CD4-positive, alpha-beta T cell treated with Interleukin-1 beta for 1 hour (primary cell): ENCODE results near the gene KRTAP17-1.
A peak's percentile ranks its signal among the peaks of the same experiment; 100 is the strongest.
"Not testable (repeated sequence)": the region's sequence is repeated elsewhere in the genome, so short reads cannot be mapped to it uniquely, and the experiment has no call there.

Experiments
- DNase-seq, 2 donors: peaks; one replicate each; pipeline ENCODE4 v3.0.0-alpha.2; 2020 to 2022

The KRTAP17-1 gene, protein sequence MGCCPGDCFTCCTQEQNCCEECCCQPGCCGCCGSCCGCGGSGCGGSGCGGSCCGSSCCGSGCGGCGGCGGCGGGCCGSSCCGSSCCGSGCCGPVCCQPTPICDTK

DNA sequence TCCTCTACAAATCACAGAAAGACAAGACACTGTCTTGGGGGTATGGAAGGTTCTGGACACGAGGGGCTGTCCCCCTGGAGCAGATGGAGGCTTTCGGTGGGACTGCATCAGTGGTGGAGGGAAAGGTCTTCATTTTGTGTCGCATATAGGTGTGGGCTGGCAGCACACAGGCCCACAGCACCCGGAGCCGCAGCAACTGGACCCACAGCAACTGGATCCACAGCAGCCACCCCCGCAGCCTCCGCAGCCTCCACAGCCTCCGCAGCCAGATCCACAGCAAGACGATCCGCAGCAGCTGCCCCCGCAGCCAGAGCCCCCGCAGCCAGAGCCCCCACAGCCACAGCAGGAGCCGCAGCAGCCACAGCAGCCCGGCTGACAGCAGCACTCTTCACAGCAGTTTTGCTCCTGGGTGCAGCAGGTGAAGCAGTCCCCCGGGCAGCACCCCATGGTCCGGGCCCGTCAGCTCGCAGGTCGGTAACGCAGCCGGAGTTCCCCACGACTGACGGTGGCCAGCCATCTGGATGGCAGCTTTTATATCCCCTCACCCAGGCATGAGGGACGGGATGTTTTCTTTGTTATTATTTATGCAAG is at the start of gene KRTAP17-1:
KRTAP17-1 (minus strand) TSS at position 507 of the 591 bp plus-strand sequence; CDS start at position 447, 60 bp downstream.
- no peak for DNase-seq

DNA sequence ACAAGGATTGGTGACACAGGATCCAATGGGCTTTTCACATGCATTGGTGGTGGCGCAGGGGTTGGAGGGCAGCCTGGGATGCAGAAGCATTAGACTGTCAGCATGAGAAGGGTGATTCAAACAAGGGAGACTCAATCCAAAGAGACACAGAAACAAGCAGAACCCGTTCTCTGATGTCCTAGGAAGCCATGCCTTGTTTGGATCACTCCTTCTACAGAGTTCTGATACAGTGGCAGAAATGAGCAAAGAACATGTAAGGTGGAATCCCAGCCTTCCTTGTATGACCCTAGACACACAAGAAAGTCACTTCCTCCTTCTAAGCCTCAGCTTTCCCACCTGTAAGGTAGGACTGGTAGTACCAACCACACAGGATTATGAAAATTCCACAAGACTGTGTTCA is 48.4 kb upstream of the KRTAP17-1 start:
- DNase-seq, result no peak

DNA sequence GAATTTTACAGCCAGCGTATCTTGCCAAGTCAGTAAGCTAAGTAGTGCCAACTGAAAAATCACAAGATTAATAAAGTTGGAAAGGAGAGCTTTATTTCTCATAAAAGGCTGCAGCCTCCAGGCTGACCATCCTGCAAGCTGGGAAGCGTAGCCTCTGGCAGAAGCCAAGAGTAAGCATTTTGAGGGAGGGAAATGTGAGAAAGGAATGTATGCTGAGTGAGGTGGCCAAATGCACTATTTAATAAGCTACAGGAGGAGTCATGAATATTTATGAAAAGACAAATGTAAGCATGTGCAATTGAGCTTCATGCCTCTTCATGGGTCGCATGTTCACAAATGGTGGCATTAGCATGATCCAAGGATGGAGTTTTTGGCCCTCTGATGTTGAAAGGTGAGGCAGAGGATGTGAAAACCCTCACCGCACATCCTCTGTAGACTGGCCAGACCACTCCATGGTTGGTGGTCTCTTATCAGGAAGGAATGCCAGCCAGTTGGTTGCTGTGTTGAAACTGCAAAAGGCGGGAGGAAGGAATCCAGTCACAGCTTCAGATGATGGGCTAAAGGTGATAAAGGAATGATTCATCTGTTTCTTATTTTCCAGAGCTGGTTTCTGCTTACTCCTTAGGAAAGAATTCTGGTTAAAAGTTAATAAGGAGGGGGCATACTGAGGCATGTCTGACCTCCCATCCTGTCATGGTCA is 44.9 kb upstream of the KRTAP17-1 start:
- DNase-seq, result no peak

DNA sequence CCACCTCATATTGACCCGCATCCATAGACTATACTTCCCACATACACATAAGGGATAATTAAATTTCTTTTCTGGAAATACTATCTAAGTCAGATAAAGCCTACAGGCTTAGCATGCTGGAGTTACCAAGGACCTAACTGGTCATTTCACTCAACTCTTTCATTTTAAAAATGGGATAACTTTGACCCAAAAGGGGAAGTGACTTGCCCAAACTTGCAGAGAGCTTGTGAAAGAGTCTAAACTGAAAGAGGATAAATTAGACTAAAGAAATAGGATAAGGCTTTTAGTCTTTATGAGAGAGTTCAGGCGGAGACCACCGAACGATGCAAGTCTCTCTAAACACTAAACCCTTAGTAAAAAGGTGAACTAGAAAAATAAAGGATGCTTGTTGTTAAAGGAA is 39.0 kb upstream of the KRTAP17-1 start:
- DNase-seq, result no peak

DNA sequence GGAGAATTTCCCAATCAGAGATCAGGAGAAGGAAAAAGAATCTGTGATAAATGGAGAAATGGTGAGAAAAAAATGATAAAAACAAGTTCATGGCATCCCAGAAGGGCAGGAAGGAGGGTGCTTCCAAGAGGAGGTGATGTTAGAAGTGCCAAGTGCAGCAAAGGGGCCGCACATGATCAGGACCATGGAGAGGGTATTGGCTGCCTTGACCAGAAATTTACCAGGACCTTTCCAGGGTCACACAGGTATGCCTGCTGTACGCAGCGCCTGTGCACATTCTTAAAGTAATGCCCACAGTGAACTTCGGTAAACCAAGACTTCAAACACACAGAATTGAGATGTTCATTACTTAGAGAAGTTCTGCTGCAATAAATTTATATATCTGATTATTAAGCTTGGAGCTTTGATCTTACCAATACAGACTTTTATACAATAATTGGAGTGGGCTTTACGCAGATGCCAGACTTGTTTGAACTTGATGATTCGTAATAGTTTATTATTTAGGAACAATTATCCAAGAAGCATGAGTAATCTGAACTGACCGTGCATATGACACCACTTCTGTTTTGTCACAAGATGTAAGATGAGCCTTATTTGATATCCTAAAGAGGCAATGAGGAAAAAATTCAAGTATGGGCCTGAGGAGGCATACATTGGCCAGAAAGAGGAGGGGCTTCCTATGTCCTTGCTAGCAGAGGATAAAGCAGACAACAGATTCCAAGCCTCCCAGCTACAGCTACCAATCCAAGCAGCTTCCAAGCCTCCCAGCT is 37.3 kb upstream of the KRTAP17-1 start:
- no peak for DNase-seq

DNA sequence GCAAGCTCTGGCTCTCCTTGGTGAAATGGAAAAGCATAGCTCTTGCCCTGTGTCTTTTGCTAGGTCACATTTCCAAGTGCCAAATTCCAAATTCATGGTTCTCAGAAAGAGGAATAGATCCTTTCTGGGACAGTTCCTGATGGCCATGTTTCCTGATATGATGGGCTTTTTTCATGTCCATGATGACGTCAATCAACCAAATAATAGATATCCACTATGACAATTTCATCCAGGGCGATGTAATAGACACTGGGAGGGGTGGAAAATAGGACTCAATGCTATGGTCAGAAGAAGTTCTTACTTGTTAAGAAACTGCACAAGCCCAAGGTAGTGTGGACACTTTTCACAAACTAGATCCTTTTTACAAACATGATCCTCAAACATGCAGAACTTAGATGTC is 35.7 kb upstream of the KRTAP17-1 start:
- no peak for DNase-seq

DNA sequence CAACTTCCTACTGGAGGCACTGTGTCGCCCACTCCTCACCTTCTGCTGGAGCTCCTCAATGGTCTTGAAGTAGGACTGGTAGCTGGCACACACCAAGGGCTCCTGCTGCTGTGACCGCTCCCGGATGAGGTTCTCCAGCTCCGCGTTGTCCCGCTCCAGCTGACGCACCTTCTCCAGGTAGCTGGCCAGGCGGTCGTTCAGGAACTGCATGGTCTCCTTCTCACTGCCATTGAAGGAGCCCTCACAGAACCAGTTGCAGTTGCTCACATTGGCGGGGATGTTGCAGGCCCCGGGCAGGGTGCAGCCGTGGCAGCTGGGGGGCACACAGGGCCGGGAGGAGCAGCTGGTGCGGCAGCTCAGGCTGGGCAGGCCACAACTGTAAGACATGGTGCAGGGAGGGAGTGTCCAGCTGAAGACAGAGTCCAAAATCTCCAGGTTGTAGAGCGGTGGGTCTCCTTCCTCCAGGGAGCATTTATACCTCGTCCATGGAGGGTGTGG is 34.9 kb upstream of the KRTAP17-1 start, which contains the start of gene KRT33A:
KRT33A (minus strand) TSS at position 448 of the 498 bp plus-strand sequence; CDS start at position 387, 61 bp downstream.
- not testable (repeated sequence) for DNase-seq

DNA sequence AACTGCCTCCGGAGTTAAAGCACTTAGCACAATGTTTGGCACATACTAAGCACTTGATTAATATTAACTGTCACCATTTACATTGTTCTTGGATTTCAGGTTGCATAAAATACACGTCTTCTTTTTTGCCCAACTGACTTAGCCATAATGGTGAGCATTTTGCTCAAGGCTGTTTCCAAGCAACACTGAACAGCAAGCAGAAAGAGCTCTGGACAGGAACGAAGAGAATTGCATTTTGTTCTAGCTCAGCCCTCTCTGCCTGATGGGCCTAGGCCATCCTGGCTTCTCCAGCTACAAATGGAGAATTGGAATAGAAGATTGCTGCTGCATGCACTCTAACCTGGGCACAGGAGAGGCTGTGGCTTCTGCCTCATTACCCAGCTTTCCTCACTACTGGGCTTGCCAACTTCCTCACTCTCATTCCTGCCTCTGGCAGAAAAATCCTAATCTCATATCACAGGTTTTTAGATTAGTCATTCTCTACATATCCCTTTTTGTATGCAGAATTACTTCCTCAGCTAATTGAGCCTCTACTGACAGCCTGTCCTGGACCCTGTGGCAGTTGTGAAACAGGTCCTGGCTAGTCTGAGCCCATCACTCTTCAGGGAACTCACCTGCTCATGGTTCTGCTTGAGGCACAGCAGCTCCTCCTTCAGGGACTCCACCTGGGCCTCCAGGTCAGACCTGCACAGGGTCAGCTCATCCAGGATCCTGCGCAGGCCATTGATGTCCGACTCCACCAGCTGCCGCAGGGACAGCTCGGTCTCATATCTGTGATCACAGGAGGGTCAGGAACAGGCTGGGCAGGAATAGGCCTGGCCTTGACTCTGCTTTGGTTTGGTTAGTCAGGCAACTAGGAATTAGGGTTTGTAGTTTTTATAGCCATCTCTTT is 32.6 kb upstream of the KRTAP17-1 start:
- no peak for DNase-seq

DNA sequence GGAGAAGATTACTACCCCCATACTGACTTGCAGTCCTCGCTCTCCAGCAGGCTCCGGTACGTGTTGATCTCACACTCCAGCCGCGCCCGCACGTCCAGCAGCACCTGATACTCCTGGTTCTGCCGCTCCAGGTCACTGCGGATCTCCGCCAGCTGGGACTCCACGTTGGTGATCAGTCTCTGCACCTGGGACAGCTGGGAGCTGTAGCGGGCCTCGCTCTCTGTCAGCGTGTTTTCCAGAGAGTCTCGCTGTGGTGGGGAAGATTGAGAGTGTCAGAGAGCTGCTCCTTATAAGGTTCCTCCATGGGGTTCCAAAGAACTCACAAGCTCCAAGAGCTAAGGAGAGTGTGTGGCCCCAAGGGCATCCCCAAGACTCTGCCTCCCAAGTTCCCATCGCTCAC is 30.9 kb upstream of the KRTAP17-1 start:
- DNase-seq, result not testable (repeated sequence)

DNA sequence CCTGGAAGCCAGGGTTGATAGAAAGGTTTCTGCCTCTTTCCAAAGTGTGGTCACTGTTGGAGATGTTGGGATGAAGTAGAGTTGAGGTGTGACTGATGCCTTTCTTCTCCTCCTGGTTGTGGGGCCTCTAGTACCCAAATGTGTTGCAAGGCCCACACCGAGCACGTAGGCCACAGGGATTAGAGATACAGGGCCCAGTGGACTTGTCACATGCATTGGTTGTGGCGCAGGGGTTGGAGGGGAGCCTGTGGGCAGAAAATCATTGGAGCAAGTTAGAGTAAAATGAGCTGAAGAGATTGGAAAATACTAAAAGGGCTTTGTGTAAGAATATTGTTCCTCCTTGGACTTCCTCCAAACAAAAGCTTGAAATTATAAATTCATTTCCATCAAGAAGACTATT is 30.5 kb upstream of the KRTAP17-1 start:
- DNase-seq, result no peak

DNA sequence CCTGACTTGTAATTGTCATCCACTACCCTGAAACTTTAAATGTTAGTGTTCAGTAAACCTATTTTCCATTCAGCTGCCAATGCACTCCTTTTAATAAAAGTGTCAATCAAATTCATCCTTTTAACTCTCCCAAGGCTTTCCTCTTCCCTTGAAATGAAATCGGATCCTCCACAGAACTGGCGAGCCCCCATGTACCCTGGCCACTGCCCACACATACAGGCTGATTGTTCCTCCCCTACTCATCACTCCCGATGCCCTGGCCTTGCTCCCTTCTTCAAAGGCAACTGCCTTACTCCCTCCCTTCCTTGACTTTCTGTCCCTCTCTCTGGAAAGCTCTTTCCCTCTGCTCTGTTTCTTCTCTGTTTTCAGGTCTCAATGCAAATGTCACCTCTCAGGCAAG is 27.5 kb upstream of the KRTAP17-1 start:
- DNase-seq, result no peak

DNA sequence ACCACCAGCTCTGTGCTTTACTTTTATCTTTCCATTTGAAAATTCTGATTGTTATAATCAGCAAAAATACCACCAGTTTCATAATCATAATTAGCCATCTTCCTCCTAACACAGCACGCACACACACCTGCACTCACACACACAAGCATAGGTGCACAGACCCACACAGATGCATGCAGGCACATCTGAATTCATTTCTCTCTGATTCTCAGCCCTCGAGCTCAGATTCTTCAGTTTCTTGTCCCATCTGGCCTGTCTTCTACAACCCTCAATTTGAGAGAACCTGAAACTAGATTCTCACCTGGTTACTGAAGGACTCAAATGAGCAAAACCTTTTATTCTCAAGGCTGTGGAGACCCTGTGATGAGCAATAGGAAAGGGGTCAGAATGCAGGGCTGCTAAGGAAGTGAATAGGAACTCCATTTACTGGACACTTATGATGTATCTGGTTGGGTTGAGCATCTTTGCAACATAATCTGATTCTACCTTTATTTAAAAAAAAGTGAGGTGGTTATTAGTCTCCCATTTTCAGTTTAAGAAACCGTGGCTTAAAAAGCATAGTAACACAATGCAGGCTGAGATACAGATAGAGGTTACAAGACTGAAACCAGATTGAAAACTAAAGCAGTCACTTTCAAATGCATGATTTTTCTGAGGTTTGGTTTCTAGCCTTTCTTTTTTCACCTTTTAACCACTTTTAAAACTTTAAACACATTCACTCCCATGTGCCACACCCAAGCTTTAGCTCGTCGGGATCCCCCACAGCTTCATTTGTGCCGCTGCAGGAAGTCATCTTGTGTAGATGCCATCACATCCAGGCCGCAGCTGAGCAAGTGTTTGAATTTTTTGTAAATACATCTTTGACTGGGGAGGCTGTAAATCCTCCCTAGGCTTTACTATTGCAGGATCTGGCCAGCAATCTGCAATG is 25.7 kb upstream of the KRTAP17-1 start:
- DNase-seq, result peak; percentile 54 to 70

DNA sequence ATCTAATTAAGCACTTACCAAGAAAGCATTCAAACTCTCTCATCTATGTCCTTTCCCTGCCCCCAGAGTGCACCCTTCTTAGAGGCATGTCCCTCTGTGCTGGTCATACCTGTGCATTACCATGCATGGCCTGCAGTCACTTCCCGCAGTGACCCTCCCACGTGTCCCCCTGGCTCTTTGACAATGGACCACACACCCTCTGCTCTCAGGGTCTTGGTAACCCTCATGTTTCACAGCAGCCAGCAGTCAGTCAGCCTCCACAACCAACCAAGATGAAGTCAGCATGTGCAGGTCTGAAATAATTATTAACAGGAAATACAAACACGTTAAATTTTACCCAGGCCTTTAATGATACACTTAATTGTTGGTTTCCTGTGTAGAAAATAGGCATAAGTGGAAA is 25.0 kb upstream of the KRTAP17-1 start:
- no peak for DNase-seq

DNA sequence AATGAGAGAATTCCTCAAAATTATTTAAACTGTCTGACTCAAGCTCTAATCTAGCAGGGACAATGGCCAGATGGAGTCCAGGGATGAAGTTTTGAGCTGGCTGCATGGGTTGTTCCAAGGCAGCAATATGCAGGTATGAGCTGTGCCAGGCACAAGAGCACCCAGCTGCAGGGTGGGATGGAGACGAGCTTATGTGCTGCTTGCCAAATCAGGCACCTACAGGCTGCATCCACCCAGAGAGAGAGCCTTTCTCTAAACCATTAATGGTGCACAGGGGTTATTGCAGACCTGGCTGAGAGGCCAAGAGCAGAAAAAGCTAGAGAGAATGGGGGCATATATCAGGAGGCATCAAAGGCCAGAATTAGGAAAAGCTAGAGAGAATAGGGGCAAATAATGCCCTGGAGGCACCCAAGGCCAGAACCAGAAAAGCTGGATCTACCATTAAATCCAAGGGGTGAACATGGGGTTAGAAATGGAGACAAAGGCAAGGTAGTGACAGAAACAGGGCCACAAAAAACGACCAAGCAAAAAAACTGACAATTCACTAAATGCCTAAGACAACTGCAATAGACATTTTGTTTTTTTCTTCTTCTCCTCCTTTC is 24.2 kb upstream of the KRTAP17-1 start:
- no peak for DNase-seq

DNA sequence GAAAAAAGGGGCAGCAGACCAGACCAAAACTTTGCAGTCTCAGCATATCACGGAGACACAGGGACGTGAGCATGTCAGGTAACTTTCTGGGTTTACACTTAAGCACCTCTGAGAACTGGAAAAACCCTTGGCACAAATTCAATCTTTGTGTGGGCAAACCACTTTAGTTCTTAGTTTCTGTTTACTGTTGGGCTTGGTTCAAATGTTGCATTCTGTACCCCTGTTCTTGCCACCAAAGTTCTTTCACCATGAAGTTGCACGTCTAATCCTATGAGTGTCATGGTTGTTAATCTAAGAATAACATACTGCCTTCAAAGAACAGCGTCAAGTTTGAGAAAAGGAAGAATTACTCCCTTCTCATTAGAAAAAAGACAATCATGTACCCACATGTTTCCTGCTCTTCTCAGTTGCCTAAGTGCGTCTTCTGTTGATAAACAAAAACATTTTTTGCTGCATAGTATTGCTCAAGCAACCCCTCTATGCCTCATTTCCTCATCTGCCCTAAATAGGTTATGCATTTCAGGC is 23.5 kb upstream of the KRTAP17-1 start:
- DNase-seq, result peak; percentile 53 to 82

DNA sequence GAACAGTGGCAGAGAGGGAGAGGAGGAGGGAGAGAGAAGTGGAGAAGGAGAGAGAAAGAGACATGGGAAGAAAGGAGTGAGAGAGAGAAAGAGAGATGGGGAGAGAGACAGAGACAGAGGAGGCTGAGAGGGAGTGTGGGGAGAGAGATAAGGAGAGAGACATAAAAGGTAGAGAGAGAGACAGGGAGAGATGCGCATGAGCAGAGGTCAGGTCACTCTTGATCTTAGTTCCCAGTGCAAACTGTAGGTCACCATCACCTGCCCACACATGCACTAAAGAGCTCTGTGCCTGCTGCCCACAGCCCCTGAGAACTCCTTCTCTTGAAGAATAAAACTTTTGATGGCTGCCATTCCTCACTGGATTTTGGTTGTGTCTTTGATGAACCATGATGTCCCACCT is 20.2 kb upstream of the KRTAP17-1 start:
- DNase-seq, result no peak

DNA sequence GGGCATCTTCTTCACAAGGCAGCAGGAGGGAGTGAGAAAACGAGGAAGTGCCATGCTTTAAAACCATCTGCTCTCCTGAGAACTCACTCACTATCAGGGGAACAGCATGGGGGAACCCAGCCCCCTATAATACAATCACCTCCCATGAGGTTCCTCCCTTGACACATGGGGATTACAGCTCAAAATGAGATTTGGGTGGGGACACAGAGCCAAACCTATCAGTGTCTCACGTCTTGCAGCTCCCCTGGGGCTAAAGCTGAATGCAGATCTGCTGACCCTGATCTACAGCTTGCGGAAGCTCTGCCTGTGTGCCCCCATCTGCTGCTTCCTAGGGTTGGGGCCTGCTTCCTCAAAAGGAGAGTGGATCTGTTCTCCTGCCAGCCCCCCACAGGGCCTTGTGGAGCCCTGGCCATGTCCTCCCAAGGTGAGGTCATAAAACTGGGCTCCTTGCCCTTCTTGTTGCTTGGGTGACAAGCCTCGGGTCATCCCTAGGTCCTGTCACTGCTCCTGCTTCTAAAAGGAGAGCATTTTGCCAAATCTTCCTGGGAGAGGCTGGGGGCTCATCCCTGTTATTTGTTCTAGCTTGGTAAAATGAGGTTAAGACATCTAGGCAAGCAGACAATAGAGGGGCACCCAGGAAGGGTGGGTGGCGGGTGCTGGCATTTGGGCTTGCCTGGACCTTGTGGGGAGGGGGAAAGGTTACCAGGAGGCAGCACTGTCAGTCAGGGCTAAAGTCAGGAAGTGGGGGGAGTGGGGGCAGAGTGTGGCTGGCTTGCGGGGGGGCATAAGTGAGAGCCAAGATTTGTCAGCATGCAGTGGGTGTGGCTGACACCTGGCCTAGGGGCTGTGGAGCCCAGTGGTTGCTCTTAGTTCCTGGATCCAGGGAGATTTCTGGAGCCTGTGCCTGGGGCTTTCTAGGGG is 19.1 kb upstream of the KRTAP17-1 start:
- peak in 1 of 2 donors; percentile 26 for DNase-seq

DNA sequence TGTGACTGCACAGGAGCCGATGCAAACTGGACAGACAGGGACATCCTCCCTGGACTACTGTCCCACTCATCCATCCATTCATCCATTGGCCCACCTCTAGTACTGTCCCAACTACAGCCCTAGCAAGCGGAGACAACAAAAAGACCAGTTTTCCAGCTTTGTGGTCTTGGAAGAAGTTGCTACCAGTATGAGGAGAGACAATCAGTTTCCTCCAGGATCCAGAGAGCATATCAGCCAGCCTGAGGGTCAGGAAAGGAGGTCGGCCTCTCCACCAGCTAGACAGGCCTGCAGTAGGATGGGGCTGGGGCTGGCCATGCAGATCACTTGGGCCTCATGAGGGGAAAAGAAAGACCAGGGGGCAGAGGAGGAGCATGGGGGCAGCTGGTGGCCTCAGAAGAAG is 18.3 kb upstream of the KRTAP17-1 start:
- no peak for DNase-seq

DNA sequence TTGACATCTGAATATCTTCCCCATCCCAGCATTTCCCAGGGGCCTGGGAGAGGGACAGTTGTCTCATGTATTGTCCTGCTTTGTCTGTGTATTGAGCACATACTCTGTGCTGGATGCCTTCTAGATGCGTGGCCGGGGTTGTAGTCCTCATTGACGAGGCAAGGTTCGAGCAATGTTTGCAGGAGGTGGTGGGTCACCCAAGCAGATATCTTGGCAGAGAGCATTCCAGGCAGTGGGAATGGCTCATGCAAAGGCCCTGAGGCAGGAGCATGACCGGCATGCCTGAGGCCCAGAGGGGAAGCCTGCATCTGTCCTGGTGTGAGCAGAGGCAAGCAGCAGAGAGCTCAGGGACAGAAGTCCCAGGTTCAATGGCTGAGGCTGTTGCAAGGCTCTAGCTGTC is 17.6 kb upstream of the KRTAP17-1 start:
- no peak for DNase-seq
